Naive B cell (primary cell): Measurements from ENCODE around the gene PDZRN4. TPM values are rescaled to one million over a fixed set of nuclear protein-coding genes. Genes with fewer than 3 reads are reported as not detected.

Experiments used
- ATAC-seq, 2 donors: fragments of 150-1000 bp; cut with Tn5 transposase; 2 replicates each; pipeline ENCODE4 v1.10.0; 2021; ENCODE audit warnings: low read depth in 2 of 2, mild to moderate bottlenecking in 2 of 2, moderate library complexity in 2 of 2
- DNase-seq: peaks from one replicate; pipeline ENCODE4 v3.0.0; 2022
- H3K27ac Mint-ChIP-seq, 6 donors: one replicate each; pipeline ENCODE4 v1.8.0; 2020 to 2022; ENCODE audit warnings: mild to moderate bottlenecking in 6 of 6, mixed read lengths in 6 of 6, moderate library complexity in 5 of 6, inconsistent platforms in 2 of 6
- H3K27me3 Mint-ChIP-seq, 3 donors: one replicate each; pipeline ENCODE4 v1.8.0; 2021 to 2022; ENCODE audit warnings: mixed read lengths in 3 of 3, mild to moderate bottlenecking in 1 of 3
- H3K36me3 Mint-ChIP-seq, 2 donors: one replicate each; pipeline ENCODE4 v1.8.0; 2020 to 2022; ENCODE audit warnings: mixed read lengths in 2 of 2, inconsistent platforms in 1 of 2, mild to moderate bottlenecking in 1 of 2
- H3K4me1 Mint-ChIP-seq, 3 donors: one replicate each; pipeline ENCODE4 v1.8.0; 2020 to 2022; ENCODE audit warnings: mixed read lengths in 3 of 3, inconsistent platforms in 1 of 3, mild to moderate bottlenecking in 1 of 3, moderate library complexity in 1 of 3
- H3K4me3 Mint-ChIP-seq, 8 donors: one replicate each; pipeline ENCODE4 v1.8.0; 2020 to 2022; ENCODE audit warnings: mild to moderate bottlenecking in 8 of 8, mixed read lengths in 8 of 8, moderate library complexity in 8 of 8, inconsistent platforms in 2 of 8
- H3K9me3 Mint-ChIP-seq, 7 donors: one replicate each; pipeline ENCODE4 v1.8.0; 2020 to 2022; ENCODE audit warnings: mixed read lengths in 7 of 7, mild to moderate bottlenecking in 5 of 7, inconsistent platforms in 2 of 7, moderate library complexity in 1 of 7
- polyA plus RNA-seq, 6 donors: library from polyadenylated mRNA; unstranded; fragments of 300-500 nt; fragmentation: Illumina TruSeq; gene quantifications; one replicate each; pipeline ENCODE4 v1.2.3, GENCODE V29; 2021; ENCODE audit warnings: low read depth in 6 of 6

The PDZRN4 gene
- polyA plus RNA-seq, 6 donors from 2014 or later: not detected

GRCh38 chr12:41467591-41468325, 279.6 kb downstream of the PDZRN4 start:
- Mint-ChIP-seq H3K36me3 (no peaks in the 10 kb centered on the region), H3K4me1 (no peaks in the 10 kb centered on the region), H3K27ac (no peak overlapping the region), H3K9me3 (no peaks in the 10 kb centered on the region), H3K4me3 (no peak overlapping the region), H3K27me3 (no peaks in the 10 kb centered on the region)
- ATAC-seq (no peak), DNase-seq (no peak)

GRCh38 chr12:41468341-41468740, 280.2 kb downstream of the PDZRN4 start:
- Mint-ChIP-seq H3K36me3 (no peaks in the 10 kb centered on the region), H3K27ac (no peak overlapping the region), H3K4me1 (no peaks in the 10 kb centered on the region), H3K4me3 (no peak overlapping the region), H3K9me3 (no peaks in the 10 kb centered on the region), H3K27me3 (no peaks in the 10 kb centered on the region)
- ATAC-seq (no peak), DNase-seq (no peak)

- Mint-ChIP-seq H3K4me1 (no peaks in the 10 kb centered on the region), H3K9me3 (no peaks in the 10 kb centered on the region), H3K27ac (no peak overlapping the region), H3K36me3 (no peaks in the 10 kb centered on the region), H3K4me3 (no peak overlapping the region), H3K27me3 (no peaks in the 10 kb centered on the region)
- DNase-seq: no peak
- no peak for ATAC-seq
Measured at GRCh38 chr12:41468756-41469155, 280.6 kb downstream of the PDZRN4 start.

- H3K4me3 Mint-ChIP-seq: no peak overlapping the region
- no peaks in the 10 kb centered on the region for H3K4me1 Mint-ChIP-seq
- H3K9me3 Mint-ChIP-seq: no peaks in the 10 kb centered on the region
- no peaks in the 10 kb centered on the region for H3K36me3 Mint-ChIP-seq
- DNase-seq: no peak
- H3K27ac Mint-ChIP-seq: peak overlapping the region in 1 of 6 donors; percentile 24
- ATAC-seq: no peak
- H3K27me3 Mint-ChIP-seq: peaks cover 0 to 7% (median 0%) of the 10 kb centered on the region in 3 donors
Measured at GRCh38 chr12:41473441-41473840, 285.3 kb downstream of the PDZRN4 start.

GRCh38 chr12:41474001-41474400, 285.9 kb downstream of the PDZRN4 start:
- DNase-seq: no peak
- Mint-ChIP-seq H3K36me3 (no peaks in the 10 kb centered on the region), H3K27me3 (peaks cover 0 to 7% (median 0%) of the 10 kb centered on the region in 3 donors), H3K9me3 (no peaks in the 10 kb centered on the region), H3K4me1 (no peaks in the 10 kb centered on the region), H3K27ac (no peak overlapping the region), H3K4me3 (no peak overlapping the region)
- ATAC-seq: no peak

GRCh38 chr12:41476499-41477439, 288.6 kb downstream of the PDZRN4 start:
- Mint-ChIP-seq H3K9me3 (no peaks in the 10 kb centered on the region), H3K4me3 (no peak overlapping the region), H3K36me3 (no peaks in the 10 kb centered on the region), H3K27ac (no peak overlapping the region), H3K4me1 (no peaks in the 10 kb centered on the region), H3K27me3 (peaks cover 0 to 7% (median 7%) of the 10 kb centered on the region in 3 donors)
- ATAC-seq (no peak), DNase-seq (no peak)

- ATAC-seq: no peak
- DNase-seq: no peak
- H3K27me3 Mint-ChIP-seq: peaks cover 0 to 13% (median 7%) of the 10 kb centered on the region in 3 donors
- H3K4me3 Mint-ChIP-seq: no peak overlapping the region
- no peaks in the 10 kb centered on the region for H3K36me3 Mint-ChIP-seq
- H3K9me3 Mint-ChIP-seq: no peaks in the 10 kb centered on the region
- no peaks in the 10 kb centered on the region for H3K4me1 Mint-ChIP-seq
- H3K27ac Mint-ChIP-seq: no peak overlapping the region
Measured at GRCh38 chr12:41479426-41479825, 291.3 kb downstream of the PDZRN4 start.

- Mint-ChIP-seq H3K27me3 (peaks cover 7 to 19% (median 10%) of the 10 kb centered on the region in 3 donors), H3K36me3 (no peaks in the 10 kb centered on the region), H3K4me1 (no peaks in the 10 kb centered on the region), H3K27ac (no peak overlapping the region), H3K9me3 (no peaks in the 10 kb centered on the region), H3K4me3 (no peak overlapping the region)
- DNase-seq (no peak), ATAC-seq (no peak)
Measured at GRCh38 chr12:41485203-41485602, 297.1 kb downstream of the PDZRN4 start.

GRCh38 chr12:41486718-41487117, 298.6 kb downstream of the PDZRN4 start:
- ATAC-seq: no peak
- Mint-ChIP-seq H3K9me3 (no peaks in the 10 kb centered on the region), H3K27me3 (peaks cover 7 to 15% (median 10%) of the 10 kb centered on the region in 3 donors), H3K4me3 (no peak overlapping the region), H3K4me1 (no peaks in the 10 kb centered on the region), H3K36me3 (no peaks in the 10 kb centered on the region), H3K27ac (no peak overlapping the region)
- no peak for DNase-seq

GRCh38 chr12:41496009-41496408, 307.9 kb downstream of the PDZRN4 start:
- DNase-seq (no peak), ATAC-seq (no peak)
- no peaks in the 10 kb centered on the region for H3K36me3 Mint-ChIP-seq
- H3K4me1 Mint-ChIP-seq: no peaks in the 10 kb centered on the region
- no peak overlapping the region for H3K27ac Mint-ChIP-seq
- H3K27me3 Mint-ChIP-seq: peaks cover 0 to 10% (median 8%) of the 10 kb centered on the region in 3 donors
- H3K9me3 Mint-ChIP-seq: no peaks in the 10 kb centered on the region
- no peak overlapping the region for H3K4me3 Mint-ChIP-seq

- H3K4me3 Mint-ChIP-seq: no peak overlapping the region
- no peaks in the 10 kb centered on the region for H3K9me3 Mint-ChIP-seq
- no peaks in the 10 kb centered on the region for H3K36me3 Mint-ChIP-seq
- DNase-seq (no peak), ATAC-seq (no peak)
- H3K27ac Mint-ChIP-seq: no peak overlapping the region
- H3K4me1 Mint-ChIP-seq: no peaks in the 10 kb centered on the region
- H3K27me3 Mint-ChIP-seq: peaks cover 0 to 10% (median 8%) of the 10 kb centered on the region in 3 donors
Measured at GRCh38 chr12:41497409-41497808, 309.3 kb downstream of the PDZRN4 start.

GRCh38 chr12:41504976-41505375, 316.9 kb downstream of the PDZRN4 start:
- Mint-ChIP-seq H3K27me3 (peaks cover 0 to under 1% (median 0%) of the 10 kb centered on the region in 3 donors), H3K4me3 (no peak overlapping the region), H3K27ac (no peak overlapping the region), H3K4me1 (no peaks in the 10 kb centered on the region), H3K36me3 (no peaks in the 10 kb centered on the region), H3K9me3 (no peaks in the 10 kb centered on the region)
- DNase-seq (no peak), ATAC-seq (no peak)

GRCh38 chr12:41507286-41507685, 319.2 kb downstream of the PDZRN4 start:
- peaks cover 0 to 2% (median 0%) of the 10 kb centered on the region in 3 donors for H3K27me3 Mint-ChIP-seq
- no peak overlapping the region for H3K27ac Mint-ChIP-seq
- H3K36me3 Mint-ChIP-seq: no peaks in the 10 kb centered on the region
- no peaks in the 10 kb centered on the region for H3K9me3 Mint-ChIP-seq
- ATAC-seq (no peak), DNase-seq (no peak)
- no peak overlapping the region for H3K4me3 Mint-ChIP-seq
- peaks cover 3 to 7% (median 3%) of the 10 kb centered on the region in 3 donors for H3K4me1 Mint-ChIP-seq
